GM15510 (cell line): Measurements from ENCODE around the gene ARHGAP45.

Source experiments
- POLR2A ChIP-seq: IDR thresholded peaks from 3 replicates; pipeline ENCODE4 v1.6.1; 2011; ENCODE audit warnings: borderline replicate concordance; ENCODE audit not compliant: insufficient read length; ENCODE audit errors: extremely low read depth

The ARHGAP45 gene

GRCh38 chr19:1115646-1116420, 48.9 kb downstream of the ARHGAP45 start:
- TF ChIP-seq POLR2A: no peak

- TF ChIP-seq POLR2A: no peak
Measured at GRCh38 chr19:1116726-1117581, 50.0 kb downstream of the ARHGAP45 start.

- TF ChIP-seq POLR2A: no peak
Measured at GRCh38 chr19:1117654-1118053, 50.7 kb downstream of the ARHGAP45 start.

DNA sequence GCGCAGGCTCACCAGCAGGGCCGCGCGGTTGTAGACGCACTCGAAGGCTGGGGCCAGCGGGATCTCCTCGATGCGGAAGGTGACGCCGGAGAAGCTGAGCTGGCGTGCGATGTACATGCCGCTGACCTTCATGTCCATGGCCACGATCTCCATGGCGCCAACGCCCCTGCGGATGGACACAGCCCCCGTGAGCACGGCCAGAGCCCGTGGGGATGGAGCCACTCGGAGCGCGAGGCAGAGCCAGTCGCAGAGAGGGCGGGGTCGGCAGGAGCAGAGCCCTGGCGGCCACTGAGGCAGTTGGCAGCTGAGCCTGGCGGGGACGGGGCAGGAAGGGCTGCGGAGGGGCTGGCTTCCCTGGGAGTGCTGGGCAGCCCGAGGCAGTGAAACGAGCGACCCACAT, 52.0 kb downstream of the ARHGAP45 start:
- TF ChIP-seq POLR2A: no peak

- TF ChIP-seq POLR2A: no peak
Measured at GRCh38 chr19:1119475-1120217, 52.7 kb downstream of the ARHGAP45 start.

DNA sequence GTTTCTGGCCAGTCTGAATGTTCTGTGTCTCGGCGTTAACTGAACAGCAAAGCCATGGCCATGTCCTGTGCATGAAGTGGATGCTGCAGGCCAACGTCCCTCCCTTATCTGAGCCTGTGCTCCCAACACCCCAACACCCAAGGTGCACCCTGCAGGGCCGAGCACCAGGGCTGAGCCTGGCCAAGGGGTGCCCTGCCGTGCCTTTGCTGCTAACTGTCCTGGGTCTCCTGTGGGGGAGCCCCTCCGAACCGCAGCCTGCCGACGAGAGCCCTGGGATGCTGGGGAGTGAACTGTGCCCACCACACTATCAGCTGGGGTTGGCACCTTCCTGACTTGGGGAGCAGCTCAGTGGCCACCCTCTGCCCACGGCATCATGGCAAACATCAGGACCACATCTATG, 54.4 kb downstream of the ARHGAP45 start:
- no peak for TF ChIP-seq POLR2A

- TF ChIP-seq POLR2A: no peak
Measured at GRCh38 chr19:1122021-1122971, 55.3 kb downstream of the ARHGAP45 start.

DNA sequence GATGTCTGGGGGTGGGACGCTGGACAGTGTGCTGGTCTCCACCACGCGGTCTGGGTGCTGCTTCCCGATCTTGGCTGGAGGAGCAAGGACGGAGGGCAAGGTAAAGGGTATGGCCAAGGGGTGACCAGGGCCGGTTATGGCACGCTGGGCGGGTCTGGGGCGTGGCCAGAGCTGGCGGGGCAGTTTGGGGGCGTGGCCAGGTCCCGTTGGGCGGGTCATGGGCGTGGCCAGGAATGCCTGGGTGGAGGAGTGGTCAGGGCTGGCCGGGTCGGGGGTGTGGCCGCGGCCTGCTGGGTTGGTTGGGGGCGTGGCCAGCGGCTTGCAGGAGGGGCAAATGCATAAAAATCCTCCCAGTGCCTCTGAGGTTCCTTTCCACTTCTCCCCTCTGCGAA, 56.0 kb downstream of the ARHGAP45 start:
- TF ChIP-seq POLR2A: no peak

DNA sequence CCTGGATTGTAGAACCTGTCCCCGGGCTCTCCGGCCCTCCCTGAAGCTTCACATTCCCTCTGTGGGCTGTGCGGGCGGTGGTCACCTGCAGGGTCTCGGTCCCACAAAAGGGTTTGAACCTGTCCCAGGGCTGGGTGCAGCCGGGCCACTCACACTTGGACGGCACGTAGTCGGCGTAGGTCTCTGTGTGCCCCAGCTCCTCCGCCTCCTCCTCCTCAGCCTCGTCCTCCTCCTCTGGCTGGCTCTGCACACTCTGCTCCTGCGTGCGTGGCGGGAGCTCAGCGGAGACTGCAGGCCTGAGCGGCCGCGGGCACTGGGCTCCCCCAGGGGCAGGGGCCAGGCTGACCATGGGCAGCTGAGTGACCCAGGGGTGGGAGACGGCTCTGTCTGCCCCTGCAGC, 56.4 kb downstream of the ARHGAP45 start:
- TF ChIP-seq POLR2A: no peak

GRCh38 chr19:1123885-1124677, 57.1 kb downstream of the ARHGAP45 start:
- no peak for TF ChIP-seq POLR2A

DNA sequence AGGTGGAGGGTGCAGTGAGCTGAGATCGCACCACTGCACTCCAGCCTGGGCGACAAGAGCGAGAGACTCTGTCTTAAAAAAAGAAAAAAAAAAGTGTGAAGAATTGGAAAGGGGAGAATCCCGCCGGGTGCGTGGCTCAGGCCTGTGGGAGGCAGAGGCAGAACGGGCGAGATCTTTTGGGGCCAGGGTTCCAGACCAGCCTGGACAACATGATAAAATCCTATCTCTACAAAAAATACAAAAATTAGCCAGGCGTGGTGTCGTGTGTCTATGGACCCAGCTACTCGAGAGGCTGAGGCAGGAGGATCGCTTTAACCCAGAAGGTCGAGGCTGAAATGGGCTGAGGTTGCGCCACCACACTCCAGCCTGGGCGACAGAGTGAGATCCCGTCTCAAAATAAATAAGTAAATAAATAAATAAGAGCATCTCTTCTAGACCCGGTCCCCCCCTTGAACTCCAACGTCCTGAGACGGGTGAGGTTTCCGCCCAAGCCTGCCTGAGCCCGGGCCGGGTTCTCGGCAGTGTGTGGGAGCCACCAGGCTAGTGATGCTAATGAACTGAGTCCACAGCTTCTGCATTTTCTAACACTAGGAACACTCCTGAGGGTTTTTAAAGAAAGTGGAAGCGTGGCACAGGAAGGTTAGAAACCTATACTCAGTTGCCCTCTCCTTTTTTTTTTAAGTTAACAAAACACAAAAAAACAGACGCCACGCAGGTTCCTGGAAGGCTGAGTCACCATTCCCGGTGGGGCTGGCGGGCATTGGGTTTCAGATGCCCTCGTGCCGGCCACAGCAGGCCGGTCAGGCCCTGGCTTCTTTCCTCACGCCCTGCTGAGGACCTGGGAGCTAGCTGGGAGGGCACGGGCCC, 58.9 kb downstream of the ARHGAP45 start:
- no peak for TF ChIP-seq POLR2A

- TF ChIP-seq POLR2A: no peak
Measured at GRCh38 chr19:1126984-1127760, 60.2 kb downstream of the ARHGAP45 start.

GRCh38 chr19:1128106-1128505, 61.1 kb downstream of the ARHGAP45 start:
- no peak for TF ChIP-seq POLR2A
